ENCODE measurements around the gene LIMK2. TPM values are rescaled to one million over a fixed set of nuclear protein-coding genes. Genes with fewer than 3 reads are reported as not detected.

LIMK2 gene
- total RNA-seq, 2 donors from 2014 or later: 92.1 to 128 TPM

DNA sequence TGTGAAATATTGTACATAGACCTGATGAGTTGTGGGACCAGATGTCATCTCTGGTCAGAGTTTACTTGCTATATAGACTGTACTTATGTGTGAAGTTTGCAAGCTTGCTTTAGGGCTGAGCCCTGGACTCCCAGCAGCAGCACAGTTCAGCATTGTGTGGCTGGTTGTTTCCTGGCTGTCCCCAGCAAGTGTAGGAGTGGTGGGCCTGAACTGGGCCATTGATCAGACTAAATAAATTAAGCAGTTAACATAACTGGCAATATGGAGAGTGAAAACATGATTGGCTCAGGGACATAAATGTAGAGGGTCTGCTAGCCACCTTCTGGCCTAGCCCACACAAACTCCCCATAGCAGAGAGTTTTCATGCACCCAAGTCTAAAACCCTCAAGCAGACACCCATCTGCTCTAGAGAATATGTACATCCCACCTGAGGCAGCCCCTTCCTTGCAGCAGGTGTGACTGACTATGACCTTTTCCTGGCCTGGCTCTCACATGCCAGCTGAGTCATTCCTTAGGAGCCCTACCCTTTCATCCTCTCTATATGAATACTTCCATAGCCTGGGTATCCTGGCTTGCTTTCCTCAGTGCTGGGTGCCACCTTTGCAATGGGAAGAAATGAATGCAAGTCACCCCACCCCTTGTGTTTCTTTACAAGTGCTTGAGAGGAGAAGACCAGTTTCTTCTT is 67.9 kb downstream of the LIMK2 start:
- Histone ChIP-seq H3K9me3 (no peaks in the 10 kb centered on the region), H3K36me3 (no peaks in the 10 kb centered on the region), H3K27me3 (replicated peaks; ENCODE audit: insufficient read depth) (no peaks in the 10 kb centered on the region), H3K4me1 (replicated peaks) (no peaks in the 10 kb centered on the region), H3K27ac (no peak overlapping the region), H3K4me3 (no peak overlapping the region)
- intact Hi-C loops (cut with DNase I): loop anchor here (10.0 kb wide), 1 partner anchor 65 kb away; the partner anchor contains the start of gene LIMK2
- TF ChIP-seq POLR2AphosphoS5 (IDR thresholded peaks at IDR 0.05) (no peak), POLR2A (IDR thresholded peaks at IDR 0.05) (no peak)
- TF ChIP-seq, protein P1, sequence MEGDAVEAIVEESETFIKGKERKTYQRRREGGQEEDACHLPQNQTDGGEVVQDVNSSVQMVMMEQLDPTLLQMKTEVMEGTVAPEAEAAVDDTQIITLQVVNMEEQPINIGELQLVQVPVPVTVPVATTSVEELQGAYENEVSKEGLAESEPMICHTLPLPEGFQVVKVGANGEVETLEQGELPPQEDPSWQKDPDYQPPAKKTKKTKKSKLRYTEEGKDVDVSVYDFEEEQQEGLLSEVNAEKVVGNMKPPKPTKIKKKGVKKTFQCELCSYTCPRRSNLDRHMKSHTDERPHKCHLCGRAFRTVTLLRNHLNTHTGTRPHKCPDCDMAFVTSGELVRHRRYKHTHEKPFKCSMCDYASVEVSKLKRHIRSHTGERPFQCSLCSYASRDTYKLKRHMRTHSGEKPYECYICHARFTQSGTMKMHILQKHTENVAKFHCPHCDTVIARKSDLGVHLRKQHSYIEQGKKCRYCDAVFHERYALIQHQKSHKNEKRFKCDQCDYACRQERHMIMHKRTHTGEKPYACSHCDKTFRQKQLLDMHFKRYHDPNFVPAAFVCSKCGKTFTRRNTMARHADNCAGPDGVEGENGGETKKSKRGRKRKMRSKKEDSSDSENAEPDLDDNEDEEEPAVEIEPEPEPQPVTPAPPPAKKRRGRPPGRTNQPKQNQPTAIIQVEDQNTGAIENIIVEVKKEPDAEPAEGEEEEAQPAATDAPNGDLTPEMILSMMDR (IDR thresholded peaks at IDR 0.05): no peak
- no peak for DNase-seq (ENCODE audit: low spot score)

DNA sequence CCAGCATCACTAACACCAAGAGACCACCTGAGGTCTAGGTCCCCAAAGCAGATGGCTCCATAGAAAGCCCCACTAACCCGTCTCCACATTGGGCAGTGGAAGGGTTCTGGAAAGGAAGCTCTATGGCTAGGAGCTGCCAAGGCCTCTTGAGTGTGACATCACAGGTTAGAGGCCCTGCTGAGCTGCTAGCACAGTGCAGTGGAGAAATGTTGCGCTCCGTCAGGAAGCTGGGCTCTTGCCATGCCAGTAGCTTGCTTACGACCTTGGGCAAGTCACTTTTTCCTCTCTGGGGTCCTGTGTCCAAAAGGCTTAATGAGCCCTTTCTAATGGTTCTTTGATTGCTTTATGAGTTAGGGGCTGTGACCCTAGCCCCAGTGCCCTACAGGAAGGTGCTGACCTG is 69.6 kb downstream of the LIMK2 start:
- no peak for DNase-seq (ENCODE audit: low spot score)
- no peaks in the 10 kb centered on the region for H3K36me3 ChIP-seq
- H3K9me3 ChIP-seq: no peaks in the 10 kb centered on the region
- intact Hi-C loops (cut with DNase I): no loop called here
- no peaks in the 10 kb centered on the region for H3K4me1 ChIP-seq (replicated peaks)
- no peaks in the 10 kb centered on the region for H3K27me3 ChIP-seq (replicated peaks; ENCODE audit: insufficient read depth)
- 59% methylated on average over 4 of the region's 4 CpGs for WGBS
- no peak overlapping the region for H3K4me3 ChIP-seq
- no peak for TF ChIP-seq POLR2AphosphoS5 (IDR thresholded peaks at IDR 0.05)
- TF ChIP-seq POLR2A (IDR thresholded peaks at IDR 0.05): no peak
- TF ChIP-seq, protein P1 (IDR thresholded peaks at IDR 0.05): no peak
- no peak overlapping the region for H3K27ac ChIP-seq

DNA sequence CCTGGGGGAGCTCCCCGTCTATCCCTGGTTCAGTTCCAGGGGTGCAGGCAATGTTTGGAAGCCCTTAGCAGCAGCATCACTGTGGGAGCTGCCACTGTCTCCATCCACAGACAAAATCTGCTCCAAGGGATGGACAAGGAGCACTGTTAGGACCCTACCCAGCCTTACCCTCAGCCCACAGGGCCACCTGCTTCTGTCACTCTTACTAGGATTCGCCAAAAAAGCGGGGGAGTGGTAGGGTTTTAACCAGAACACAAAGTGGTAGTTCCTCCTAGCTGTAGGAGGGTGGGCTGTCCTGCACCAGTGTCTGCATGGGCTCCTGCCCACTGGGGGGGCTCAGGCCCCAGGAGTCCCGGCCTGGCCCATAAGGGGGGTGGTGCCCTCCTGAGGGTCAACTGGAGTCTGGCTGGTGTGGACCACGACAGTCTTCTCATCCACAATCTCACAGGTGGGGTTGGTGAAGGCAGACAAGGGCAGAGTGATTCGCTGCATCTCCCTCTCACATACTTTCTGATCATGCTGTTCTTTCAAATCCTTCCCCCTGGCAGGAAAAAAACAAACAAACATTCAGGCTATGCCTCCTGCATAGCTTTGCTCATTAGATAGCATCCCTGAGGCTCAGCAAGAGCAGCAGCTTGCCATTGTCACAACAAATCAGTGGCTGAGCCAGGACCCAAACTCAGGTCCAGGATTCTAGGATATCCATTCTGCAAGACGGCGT is 70.8 kb downstream of the LIMK2 start:
- no peak overlapping the region for H3K27ac ChIP-seq
- TF ChIP-seq POLR2AphosphoS5 (IDR thresholded peaks at IDR 0.05) (no peak), POLR2A (IDR thresholded peaks at IDR 0.05) (no peak)
- TF ChIP-seq, protein P1 (IDR thresholded peaks at IDR 0.05): no peak
- no peaks in the 10 kb centered on the region for H3K27me3 ChIP-seq (replicated peaks; ENCODE audit: insufficient read depth)
- 66% methylated on average over 8 of the region's 8 CpGs for WGBS
- H3K36me3 ChIP-seq: no peaks in the 10 kb centered on the region
- no peak overlapping the region for H3K4me3 ChIP-seq
- DNase-seq (ENCODE audit: low spot score): no peak
- intact Hi-C loops (cut with DNase I): no loop called here
- no peaks in the 10 kb centered on the region for H3K4me1 ChIP-seq (replicated peaks)
- no peaks in the 10 kb centered on the region for H3K9me3 ChIP-seq

DNA sequence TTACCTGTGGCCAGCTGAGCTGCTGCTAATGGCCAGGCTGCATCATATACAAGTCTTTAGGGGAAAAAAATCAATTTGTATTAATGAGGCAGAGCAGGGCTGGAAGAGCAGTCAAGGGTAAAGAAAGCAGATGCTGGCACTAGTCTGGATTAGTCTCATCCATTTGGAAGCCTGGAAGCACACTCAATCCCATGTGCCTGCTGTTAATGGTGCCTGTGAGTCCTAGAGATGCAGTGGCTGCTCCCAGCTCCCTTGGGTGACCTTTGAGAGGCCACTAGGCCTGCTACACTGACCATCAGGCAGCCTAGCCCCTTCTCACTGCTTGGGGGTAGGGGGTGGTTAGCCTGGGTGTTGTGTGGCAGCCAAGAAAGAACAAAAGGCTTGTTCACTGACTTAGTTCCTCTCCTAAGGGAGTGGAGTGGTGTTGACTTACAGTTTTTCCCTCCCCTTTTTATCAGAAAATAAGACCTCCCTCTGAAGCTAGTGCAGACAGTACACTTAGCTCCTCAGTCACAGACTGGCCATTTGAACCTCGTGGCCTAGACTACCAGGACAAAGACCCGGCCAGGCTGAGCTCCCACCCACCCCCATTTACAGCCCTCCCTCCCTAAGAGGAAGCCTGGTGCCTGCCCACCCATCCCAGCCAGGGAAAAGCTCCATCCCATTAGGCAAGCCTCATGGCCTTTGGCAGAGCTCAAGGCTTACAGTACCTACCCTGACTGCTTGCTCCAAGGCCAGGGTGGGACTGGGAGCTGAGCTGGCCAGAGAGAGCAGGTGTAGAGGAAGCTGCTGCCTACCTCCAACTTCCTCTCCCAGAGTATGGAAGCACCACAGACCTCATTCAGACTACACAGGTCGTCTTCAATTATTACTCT is 72.4 kb downstream of the LIMK2 start:
- Histone ChIP-seq H3K27ac (peak overlapping the region; percentile 28 to 33), H3K9me3 (no peaks in the 10 kb centered on the region), H3K27me3 (replicated peaks; ENCODE audit: insufficient read depth) (no peaks in the 10 kb centered on the region), H3K4me3 (no peak overlapping the region), H3K36me3 (no peaks in the 10 kb centered on the region), H3K4me1 (replicated peaks) (no peaks in the 10 kb centered on the region)
- intact Hi-C loops (cut with DNase I): no loop called here
- TF ChIP-seq POLR2AphosphoS5 (IDR thresholded peaks at IDR 0.05) (no peak), POLR2A (IDR thresholded peaks at IDR 0.05) (no peak)
- TF ChIP-seq, protein P1 (IDR thresholded peaks at IDR 0.05): no peak
- 35% methylated on average over 3 of the region's 3 CpGs for WGBS
- no peak for DNase-seq (ENCODE audit: low spot score)

All from prostate gland (tissue), 2 donors.